Testis (tissue), 2 donors: Measurements from ENCODE around the gene CAMTA2.

Source experiments
- CTCF ChIP-seq, 3 experiments: fragments of 450-650 bp in 2 of 3; fragments of 200-600 bp in 1 of 3; sonication (generic) in 1 of 3; IDR thresholded peaks; one replicate each; pipeline ENCODE4 v1.5.1; 2016 to 2019; ENCODE audit warnings: antibody characterized with exemption in 3 of 3, mild to moderate bottlenecking in 2 of 3, moderate library complexity in 1 of 3
- POLR2A ChIP-seq: fragments of 450-650 bp; IDR thresholded peaks from one replicate; pipeline ENCODE4 v1.6.1; 2017; ENCODE audit warnings: antibody characterized with exemption, mild to moderate bottlenecking, moderate library complexity

GRCh38 chr17:5023588-5024147 lies 36.2 kb upstream of the CAMTA2 start:
- no peak for TF ChIP-seq CTCF (IDR thresholded peaks at IDR 0.05)
- no peak for TF ChIP-seq POLR2A
